Neural cell (in vitro differentiated cells): ENCODE data around the gene ALDH9A1. TPM values are rescaled to one million over a fixed set of nuclear protein-coding genes. Genes with fewer than 3 reads are reported as not detected.

ENCODE experiments used
- H2AFZ ChIP-seq: fragments of 200-600, 300-800 bp; sonication (generic), shearing (Covaris generic); 2 replicates; pipeline ENCODE4 v1.6.0; 2014; ENCODE audit warnings: low read depth, mild to moderate bottlenecking, antibody characterized with exemption, low read length, moderate library complexity
- H3F3A ChIP-seq: fragments of 200-600 bp; shearing (Covaris generic); 2 replicates; pipeline ENCODE4 v1.6.1; 2016; ENCODE audit warnings: mild to moderate bottlenecking, moderate library complexity, mixed read lengths, antibody characterized with exemption, low read length; ENCODE audit not compliant: insufficient read depth, poor library complexity, severe bottlenecking
- H3K27ac ChIP-seq: fragments of 200-600, 300-800 bp; sonication (generic), shearing (Covaris generic); 2 replicates; pipeline ENCODE4 v1.5.1; 2014; ENCODE audit warnings: mild to moderate bottlenecking, low read length, moderate library complexity
- H3K27me3 ChIP-seq: fragments of 300-800, 200-600 bp; sonication (generic), shearing (Covaris generic); 2 replicates; pipeline ENCODE4 v1.6.0; 2014; ENCODE audit warnings: mild to moderate bottlenecking, low read depth, low read length, moderate library complexity; ENCODE audit not compliant: insufficient read depth
- H3K36me3 ChIP-seq: fragments of 300-800, 200-600 bp; sonication (generic), shearing (Covaris generic); 2 replicates; pipeline ENCODE4 v1.5.1; 2014; ENCODE audit warnings: mild to moderate bottlenecking, antibody characterized with exemption, low read length, moderate library complexity; ENCODE audit not compliant: insufficient read depth
- H3K4me2 ChIP-seq: fragments of 300-800, 200-600 bp; sonication (generic), shearing (Covaris generic); 2 replicates; pipeline ENCODE4 v1.6.0; 2014; ENCODE audit warnings: mild to moderate bottlenecking, low read length
- H3K4me3 ChIP-seq: fragments of 300-800, 200-600 bp; sonication (generic), shearing (Covaris generic); 2 replicates; pipeline ENCODE4 v1.5.1; 2014; ENCODE audit warnings: mild to moderate bottlenecking, low read length, moderate library complexity
- H3K79me2 ChIP-seq: fragments of 200-600 bp; shearing (Covaris generic); replicated peaks from 2 replicates; pipeline ENCODE4 v1.6.0; 2014; ENCODE audit warnings: mild to moderate bottlenecking, low read length, moderate library complexity; ENCODE audit not compliant: insufficient read depth
- H3K9ac ChIP-seq: fragments of 300-800, 200-600 bp; sonication (generic), shearing (Covaris generic); 2 replicates; pipeline ENCODE4 v1.6.1; 2016; ENCODE audit warnings: mild to moderate bottlenecking, low read length, mixed read lengths
- H3K9me2 ChIP-seq: fragments of 200-600 bp; shearing (Covaris generic); 2 replicates; pipeline ENCODE4 v1.6.1; 2016; ENCODE audit warnings: mild to moderate bottlenecking, low read length, mixed read lengths; ENCODE audit not compliant: insufficient read depth
- H3K9me3 ChIP-seq: fragments of 200-600, 300-800 bp; sonication (generic), shearing (Covaris generic); 2 replicates; pipeline ENCODE4 v1.6.1; 2016; ENCODE audit warnings: mild to moderate bottlenecking, mixed run types, low read length, moderate library complexity, mixed read lengths
- H4K20me1 ChIP-seq: fragments of 200-600 bp; shearing (Covaris generic); 2 replicates; pipeline ENCODE4 v1.6.1; 2016; ENCODE audit warnings: mild to moderate bottlenecking, mixed run types; ENCODE audit not compliant: insufficient read depth
- EP300 ChIP-seq: fragments of 450-650 bp; conservative IDR thresholded peaks from 2 replicates; pipeline ENCODE4 v1.6.1; 2014; ENCODE audit warnings: antibody characterized with exemption, mild to moderate bottlenecking, moderate library complexity; ENCODE audit not compliant: poor library complexity, severe bottlenecking
- EZH2 ChIP-seq: fragments of 200-600, 300-800 bp; shearing (Covaris generic), sonication (generic); IDR thresholded peaks from 2 replicates; pipeline ENCODE4 v1.6.1; 2014; ENCODE audit warnings: antibody characterized with exemption, low read length, borderline replicate concordance, mild to moderate bottlenecking; ENCODE audit not compliant: insufficient read depth, poor library complexity, severe bottlenecking
- MXI1 ChIP-seq: fragments of 450-650 bp; conservative IDR thresholded peaks from 2 replicates; pipeline ENCODE4 v1.6.1; 2014; ENCODE audit warnings: antibody characterized with exemption, mild to moderate bottlenecking; ENCODE audit not compliant: poor library complexity, severe bottlenecking
- POLR2AphosphoS5 ChIP-seq: IDR thresholded peaks from 2 replicates; pipeline ENCODE4 v1.6.1; 2012
- RAD21 ChIP-seq: fragments of 450-650 bp; conservative IDR thresholded peaks from 2 replicates; pipeline ENCODE4 v1.6.1; 2014; ENCODE audit warnings: antibody characterized with exemption, mild to moderate bottlenecking, moderate library complexity
- REST ChIP-seq: IDR thresholded peaks from 2 replicates; pipeline ENCODE4 v1.6.1; 2012; ENCODE audit warnings: borderline replicate concordance
- SMC3 ChIP-seq: fragments of 450-650 bp; conservative IDR thresholded peaks from 2 replicates; pipeline ENCODE4 v1.6.1; 2014; ENCODE audit warnings: antibody characterized with exemption, mild to moderate bottlenecking, moderate library complexity; ENCODE audit not compliant: poor library complexity
- TAF1 ChIP-seq: IDR thresholded peaks from 2 replicates; pipeline ENCODE4 v1.6.1; 2012; ENCODE audit warnings: low read depth
- polyA plus RNA-seq: library from polyadenylated mRNA; depleted of rRNA; stranded (reverse); fragments of >200 nt; gene quantifications from 2 replicates; pipeline ENCODE4 v1.2.3, GENCODE V29; 2014
- TF ChIP-seq, protein P1 (sequence below): fragments of 450-650 bp; IDR thresholded peaks from 2 replicates; pipeline ENCODE4 v1.5.1; 2014; ENCODE audit warnings: antibody characterized with exemption, mild to moderate bottlenecking, moderate library complexity; ENCODE audit not compliant: poor library complexity, severe bottlenecking

Gene ALDH9A1
- polyA plus RNA-seq, 1 donor from 2014 or later: 25.5 TPM

GRCh38 chr1:165624441-165624840, 73.9 kb downstream of the ALDH9A1 start:
- Histone ChIP-seq H2AFZ (no peak overlapping the region), H3K4me3 (no peak overlapping the region), H3K9me2 (no peaks in the 10 kb centered on the region), H4K20me1 (no peaks in the 10 kb centered on the region), H3K9me3 (no peaks in the 10 kb centered on the region), H3F3A (no peaks in the 10 kb centered on the region), H3K9ac (no peak overlapping the region), H3K79me2 (no peaks in the 10 kb centered on the region), H3K27ac (no peak overlapping the region), H3K36me3 (no peaks in the 10 kb centered on the region), H3K27me3 (no peaks in the 10 kb centered on the region), H3K4me2 (no peak overlapping the region)
- no peak for TF ChIP-seq EZH2
- no peak for TF ChIP-seq SMC3
- no peak for TF ChIP-seq EP300
- no peak for TF ChIP-seq TAF1
- TF ChIP-seq, protein P1, sequence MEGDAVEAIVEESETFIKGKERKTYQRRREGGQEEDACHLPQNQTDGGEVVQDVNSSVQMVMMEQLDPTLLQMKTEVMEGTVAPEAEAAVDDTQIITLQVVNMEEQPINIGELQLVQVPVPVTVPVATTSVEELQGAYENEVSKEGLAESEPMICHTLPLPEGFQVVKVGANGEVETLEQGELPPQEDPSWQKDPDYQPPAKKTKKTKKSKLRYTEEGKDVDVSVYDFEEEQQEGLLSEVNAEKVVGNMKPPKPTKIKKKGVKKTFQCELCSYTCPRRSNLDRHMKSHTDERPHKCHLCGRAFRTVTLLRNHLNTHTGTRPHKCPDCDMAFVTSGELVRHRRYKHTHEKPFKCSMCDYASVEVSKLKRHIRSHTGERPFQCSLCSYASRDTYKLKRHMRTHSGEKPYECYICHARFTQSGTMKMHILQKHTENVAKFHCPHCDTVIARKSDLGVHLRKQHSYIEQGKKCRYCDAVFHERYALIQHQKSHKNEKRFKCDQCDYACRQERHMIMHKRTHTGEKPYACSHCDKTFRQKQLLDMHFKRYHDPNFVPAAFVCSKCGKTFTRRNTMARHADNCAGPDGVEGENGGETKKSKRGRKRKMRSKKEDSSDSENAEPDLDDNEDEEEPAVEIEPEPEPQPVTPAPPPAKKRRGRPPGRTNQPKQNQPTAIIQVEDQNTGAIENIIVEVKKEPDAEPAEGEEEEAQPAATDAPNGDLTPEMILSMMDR: no peak
- no peak for TF ChIP-seq RAD21
- TF ChIP-seq POLR2AphosphoS5: no peak
- no peak for TF ChIP-seq REST
- no peak for TF ChIP-seq MXI1

DNA sequence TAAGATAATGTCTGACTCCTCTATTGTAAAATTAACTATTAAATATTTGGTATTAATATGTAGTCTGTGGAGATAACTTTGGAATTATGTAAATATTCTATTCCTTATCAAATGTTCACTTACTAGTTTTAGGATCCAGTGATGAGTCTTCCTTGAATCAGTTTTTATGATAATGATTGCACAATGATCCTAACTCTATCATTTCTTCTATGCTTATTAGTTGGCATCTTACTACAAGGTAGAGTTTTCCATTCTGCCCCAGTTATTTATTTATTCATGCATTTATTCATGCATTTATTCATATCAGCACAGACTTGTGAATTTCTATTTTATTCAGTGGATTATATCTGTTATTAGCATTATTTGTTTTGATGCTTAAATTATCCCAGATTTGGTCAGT, 74.7 kb downstream of the ALDH9A1 start:
- Histone ChIP-seq H3K27me3 (no peaks in the 10 kb centered on the region), H3K79me2 (no peaks in the 10 kb centered on the region), H3K9me2 (no peaks in the 10 kb centered on the region), H3K4me3 (no peak overlapping the region), H3K9me3 (no peaks in the 10 kb centered on the region), H3K36me3 (no peaks in the 10 kb centered on the region), H3K9ac (no peak overlapping the region), H3F3A (no peaks in the 10 kb centered on the region), H3K4me2 (no peak overlapping the region), H4K20me1 (no peaks in the 10 kb centered on the region), H2AFZ (no peak overlapping the region), H3K27ac (no peak overlapping the region)
- no peak for TF ChIP-seq EZH2
- no peak for TF ChIP-seq POLR2AphosphoS5
- no peak for TF ChIP-seq RAD21
- TF ChIP-seq, protein P1: no peak
- TF ChIP-seq TAF1: no peak
- no peak for TF ChIP-seq MXI1
- TF ChIP-seq EP300: no peak
- no peak for TF ChIP-seq SMC3
- TF ChIP-seq REST: no peak
